ENCODE measurements around the gene PUS7L. TPM values are rescaled to one million over a fixed set of nuclear protein-coding genes. Genes with fewer than 3 reads are reported as not detected.
"Not testable (repeated sequence)": the region's sequence is repeated elsewhere in the genome, so short reads cannot be mapped to it uniquely, and the experiment has no call there.

PUS7L gene
- total RNA-seq, 4 donors from 2014 or later = 5.3 to 22.2 (median 14.6) TPM

GRCh38 chr12:43728117-43728516 lies 30.5 kb downstream of the PUS7L start:
- Histone ChIP-seq H3K4me1 (no peaks in the 10 kb centered on the region), H3K27me3 (no peaks in the 10 kb centered on the region), H3K4me3 (no peak overlapping the region), H3K9me3 (no peaks in the 10 kb centered on the region), H3K27ac (no peak overlapping the region), H3K36me3 (peaks cover 0 to 41% (median 4%) of the 10 kb centered on the region in 3 donors)
- intact Hi-C loops (cut with DNase I) = no loop called here
- no peak for TF ChIP-seq POLR2A (IDR thresholded peaks at IDR 0.05)
- TF ChIP-seq, protein P1, sequence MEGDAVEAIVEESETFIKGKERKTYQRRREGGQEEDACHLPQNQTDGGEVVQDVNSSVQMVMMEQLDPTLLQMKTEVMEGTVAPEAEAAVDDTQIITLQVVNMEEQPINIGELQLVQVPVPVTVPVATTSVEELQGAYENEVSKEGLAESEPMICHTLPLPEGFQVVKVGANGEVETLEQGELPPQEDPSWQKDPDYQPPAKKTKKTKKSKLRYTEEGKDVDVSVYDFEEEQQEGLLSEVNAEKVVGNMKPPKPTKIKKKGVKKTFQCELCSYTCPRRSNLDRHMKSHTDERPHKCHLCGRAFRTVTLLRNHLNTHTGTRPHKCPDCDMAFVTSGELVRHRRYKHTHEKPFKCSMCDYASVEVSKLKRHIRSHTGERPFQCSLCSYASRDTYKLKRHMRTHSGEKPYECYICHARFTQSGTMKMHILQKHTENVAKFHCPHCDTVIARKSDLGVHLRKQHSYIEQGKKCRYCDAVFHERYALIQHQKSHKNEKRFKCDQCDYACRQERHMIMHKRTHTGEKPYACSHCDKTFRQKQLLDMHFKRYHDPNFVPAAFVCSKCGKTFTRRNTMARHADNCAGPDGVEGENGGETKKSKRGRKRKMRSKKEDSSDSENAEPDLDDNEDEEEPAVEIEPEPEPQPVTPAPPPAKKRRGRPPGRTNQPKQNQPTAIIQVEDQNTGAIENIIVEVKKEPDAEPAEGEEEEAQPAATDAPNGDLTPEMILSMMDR (IDR thresholded peaks at IDR 0.05) = peak in 2 of 6 experiments; percentile 12 to 13
- no peak for DNase-seq
- 50 to 53% methylated on average over 2 of the region's 2 CpGs for WGBS, 2 donors

DNA sequence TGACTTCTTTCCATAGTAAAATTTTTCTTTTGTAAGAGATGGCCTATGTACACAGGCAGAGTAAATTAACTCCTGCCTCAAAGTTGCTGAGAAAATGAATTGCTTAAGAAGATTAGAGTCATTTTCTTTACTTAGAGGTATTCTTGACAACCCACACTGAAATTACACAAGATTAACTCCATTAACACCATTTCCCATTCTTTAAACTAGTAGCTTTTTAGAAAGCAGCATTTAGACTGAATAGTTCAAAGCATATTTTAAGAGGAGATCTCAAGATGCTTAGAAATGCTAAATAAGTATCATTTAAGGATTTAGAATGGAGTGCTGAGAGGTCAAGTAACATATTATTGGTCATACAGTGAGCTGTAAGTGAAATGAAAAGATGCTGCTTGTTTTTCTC lies 35.5 kb downstream of the PUS7L start:
- Histone ChIP-seq H3K4me1 (no peaks in the 10 kb centered on the region), H3K27ac (no peak overlapping the region), H3K36me3 (peaks cover 0 to 5% (median 0%) of the 10 kb centered on the region in 3 donors), H3K27me3 (no peaks in the 10 kb centered on the region), H3K4me3 (no peak overlapping the region), H3K9me3 (no peaks in the 10 kb centered on the region)
- intact Hi-C loops (cut with DNase I) = no loop called here
- no peak for DNase-seq
- no peak for TF ChIP-seq POLR2A (IDR thresholded peaks at IDR 0.05)
- TF ChIP-seq, protein P1 (IDR thresholded peaks at IDR 0.05) = no peak

GRCh38 chr12:43722621-43723020 lies 36.0 kb downstream of the PUS7L start:
- Histone ChIP-seq H3K27me3 (no peaks in the 10 kb centered on the region), H3K4me1 (no peaks in the 10 kb centered on the region), H3K9me3 (no peaks in the 10 kb centered on the region), H3K36me3 (peaks cover 0 to 5% (median 0%) of the 10 kb centered on the region in 3 donors), H3K27ac (no peak overlapping the region), H3K4me3 (no peak overlapping the region)
- TF ChIP-seq, protein P1 (IDR thresholded peaks at IDR 0.05) = no peak
- TF ChIP-seq POLR2A (IDR thresholded peaks at IDR 0.05) = no peak
- intact Hi-C loops (cut with DNase I) = no loop called here
- DNase-seq = no peak

- Histone ChIP-seq H3K4me1 (no peaks in the 10 kb centered on the region), H3K27me3 (peaks cover 0 to 21% (median 0%) of the 10 kb centered on the region in 4 donors), H3K9me3 (no peaks in the 10 kb centered on the region), H3K36me3 (no peaks in the 10 kb centered on the region), H3K4me3 (no peak overlapping the region), H3K27ac (no peak overlapping the region)
- WGBS, 2 donors = 20 to 42% methylated on average over 2 of the region's 2 CpGs
- intact Hi-C loops (cut with DNase I) = no loop called here
- DNase-seq = no peak
- TF ChIP-seq, protein P1 (IDR thresholded peaks at IDR 0.05) = no peak
- no peak for TF ChIP-seq POLR2A (IDR thresholded peaks at IDR 0.05)
Observed at GRCh38 chr12:43711348-43711747, 47.2 kb downstream of the PUS7L start.

DNA sequence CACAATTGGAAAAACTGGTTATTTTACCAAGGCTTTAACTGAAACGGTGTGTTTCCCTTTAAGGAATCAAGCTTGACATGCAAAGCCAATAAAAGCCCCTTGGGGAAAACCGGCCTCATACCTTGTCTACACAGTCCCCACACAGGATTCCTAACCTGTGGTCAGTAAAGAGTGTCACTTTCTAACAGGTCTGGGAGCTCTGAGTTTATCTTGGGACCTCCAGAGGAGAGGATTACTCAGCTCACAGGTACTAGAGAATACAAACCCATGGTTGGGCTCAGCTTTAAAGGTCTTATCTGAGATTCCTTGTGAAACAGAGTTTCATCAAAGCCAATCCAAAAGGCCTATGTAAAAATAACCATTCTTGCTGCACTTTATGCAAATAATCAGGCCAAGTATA lies 54.8 kb downstream of the PUS7L start:
- DNase-seq; H3K4me3 ChIP-seq; intact Hi-C loops (cut with DNase I); H3K9me3 ChIP-seq; H3K36me3 ChIP-seq; H3K4me1 ChIP-seq; H3K27ac ChIP-seq: not testable (repeated sequence)
- 3 to 28% methylated on average over 2 of the region's 2 CpGs for WGBS, 2 donors
- peaks cover 0 to 13% (median 0%) of the 10 kb centered on the region in 4 donors for H3K27me3 ChIP-seq

DNA sequence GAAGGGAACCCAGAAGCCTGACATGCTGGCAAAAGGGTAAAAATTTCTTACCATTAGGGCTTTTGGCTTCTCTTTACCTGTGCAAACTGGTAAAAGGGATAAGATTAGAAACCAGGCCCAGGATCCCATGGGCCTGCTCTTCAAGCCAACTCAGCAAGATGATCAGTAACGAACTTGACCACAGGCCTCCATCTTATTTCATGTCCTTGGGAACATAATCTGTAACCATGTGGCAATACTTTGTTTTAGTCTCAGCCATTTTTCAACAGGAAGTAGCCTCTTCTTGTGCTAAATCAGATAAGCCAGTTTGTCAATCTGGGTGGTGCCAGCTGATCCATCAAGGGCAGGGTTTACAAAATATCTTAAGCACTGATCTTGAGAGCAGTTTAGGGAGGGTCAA lies 57.4 kb downstream of the PUS7L start:
- intact Hi-C loops (cut with DNase I) = not testable (repeated sequence)

More for the DNA sequence above, 57.4 kb downstream of the PUS7L start:
- H3K4me1 ChIP-seq, H3K36me3 ChIP-seq, DNase-seq, H3K9me3 ChIP-seq, H3K4me3 ChIP-seq, H3K27ac ChIP-seq: not testable (repeated sequence)
- 54% methylated on average over 1 of the region's 1 CpG; no CpG with 5 or more reads in 1 of the 2 donors for WGBS, 2 donors
- peaks cover 0 to 13% (median 0%) of the 10 kb centered on the region in 4 donors for H3K27me3 ChIP-seq
